A673 (cell line): Measurements from ENCODE around the gene NAA38. TPM values are rescaled to one million over a fixed set of nuclear protein-coding genes. Genes with fewer than 3 reads are reported as not detected.

ENCODE experiments used
- BruUV-seq: library from RNA; stranded (reverse); fragments of 400-500 nt; replicated peaks from 2 replicates; lab custom pipeline; 2021; lab: Mats Ljungman, UMichigan
- CTCF ChIA-PET: fragments of 300-600 bp; sonication (Branson Sonifier 250); formaldehyde crosslinking; loops from one replicate; lab custom pipeline; 2022; ENCODE audit warnings: antibody characterized with exemption; lab: Charles Lee
- POLR2A ChIA-PET: fragments of 300-600 bp; sonication (Branson Sonifier 250); formaldehyde crosslinking; loops from one replicate; lab custom pipeline; 2022; ENCODE audit warnings: antibody characterized with exemption; ENCODE audit not compliant: low non-redundant PET; lab: Charles Lee
- DNase-seq: peaks from one replicate; pipeline ENCODE4 v3.0.0-alpha.2; 2015; ENCODE audit warnings: low spot score
- H3K27ac ChIP-seq: fragments of 200-600 bp; sonication (generic); 2 replicates; pipeline ENCODE4 v1.5.1; 2016; ENCODE audit warnings: mixed run types, low read depth, mild to moderate bottlenecking, mixed read lengths, antibody characterized with exemption, low read length; ENCODE audit not compliant: poor library complexity, severe bottlenecking
- H3K27me3 ChIP-seq: fragments of 200-600 bp; sonication (generic); replicated peaks from 2 replicates; pipeline ENCODE4 v1.6.1; 2017; ENCODE audit warnings: mixed run types, low read depth, mild to moderate bottlenecking, mixed read lengths, antibody characterized with exemption, low read length; ENCODE audit not compliant: insufficient read depth, poor library complexity
- H3K36me3 ChIP-seq: fragments of 200-600 bp; sonication (generic); 2 replicates; pipeline ENCODE4 v1.6.1; 2016; ENCODE audit warnings: mixed run types, mild to moderate bottlenecking, mixed read lengths, antibody characterized with exemption, low read length; ENCODE audit not compliant: insufficient read depth, poor library complexity, severe bottlenecking
- H3K4me1 ChIP-seq: fragments of 200-600 bp; sonication (generic); 2 replicates; pipeline ENCODE4 v1.6.1; 2017; ENCODE audit warnings: mixed run types, mild to moderate bottlenecking, mixed read lengths, antibody characterized with exemption, low read length; ENCODE audit not compliant: insufficient read depth, poor library complexity, severe bottlenecking
- H3K4me3 ChIP-seq: fragments of 200-600 bp; sonication (generic); 2 replicates; pipeline ENCODE4 v1.5.1; 2016; ENCODE audit warnings: low read depth, mixed run types, mild to moderate bottlenecking, mixed read lengths, low read length; ENCODE audit not compliant: poor library complexity, severe bottlenecking
- H3K9me3 ChIP-seq: fragments of 200-600 bp; sonication (generic); 2 replicates; pipeline ENCODE4 v1.6.1; 2016; ENCODE audit warnings: mixed run types, low read depth, mild to moderate bottlenecking, mixed read lengths, antibody characterized with exemption, low read length; ENCODE audit not compliant: poor library complexity, severe bottlenecking
- EZH2 ChIP-seq: fragments of 200-600 bp; sonication (generic); IDR thresholded peaks from 2 replicates; pipeline ENCODE4 v1.6.1; 2017; ENCODE audit warnings: borderline replicate concordance, low read depth, mild to moderate bottlenecking, mixed read lengths, antibody characterized with exemption, low read length; ENCODE audit not compliant: poor library complexity, severe bottlenecking
- intact Hi-C: fragments of 100-400 bp; cut with micrococcal nuclease; formaldehyde crosslinking; loops from one replicate; pipeline ENCODE4 v1.10.0; 2022; ENCODE audit not compliant: unreplicated experiment
- total RNA-seq: library from RNA; stranded (reverse); gene quantifications from 2 replicates; pipeline ENCODE4 v1.2.3, GENCODE V29; 2021
- TF ChIP-seq, protein P1 (sequence below): fragments of 300-800, 200-600 bp; sonication (generic); conservative IDR thresholded peaks from 2 replicates; pipeline ENCODE4 v1.5.1; 2017; ENCODE audit warnings: low read depth, mild to moderate bottlenecking, antibody characterized with exemption, low read length, moderate library complexity, mixed read lengths

Gene NAA38
- total RNA-seq, 1 experiment from 2014 or later: 64.3 TPM

DNA sequence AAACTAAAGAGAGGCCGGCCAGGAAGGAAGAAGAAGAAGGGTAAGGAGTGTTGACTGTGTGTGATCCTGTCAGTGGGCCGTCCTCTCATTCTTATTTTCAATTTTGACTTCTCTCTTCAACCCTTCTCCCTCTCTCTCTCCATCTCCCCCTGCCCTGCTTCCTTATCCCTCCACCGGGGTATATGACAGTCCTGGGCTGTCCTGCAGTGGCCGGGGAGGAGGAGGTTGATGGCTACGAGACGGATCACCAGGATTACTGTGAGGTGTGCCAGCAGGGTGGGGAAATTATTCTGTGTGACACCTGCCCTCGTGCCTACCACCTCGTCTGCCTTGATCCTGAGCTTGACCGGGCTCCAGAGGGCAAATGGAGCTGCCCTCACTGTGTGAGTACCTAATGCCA lies 36.9 kb upstream of the NAA38 start:
- H3K4me1 ChIP-seq: peaks cover 7% of the 10 kb centered on the region
- no peak for DNase-seq
- no peak overlapping the region for H3K4me3 ChIP-seq
- peaks cover 92% of the 10 kb centered on the region for H3K36me3 ChIP-seq
- intact Hi-C loops: no loop called here
- no peaks in the 10 kb centered on the region for H3K27me3 ChIP-seq
- TF ChIP-seq, protein P1, sequence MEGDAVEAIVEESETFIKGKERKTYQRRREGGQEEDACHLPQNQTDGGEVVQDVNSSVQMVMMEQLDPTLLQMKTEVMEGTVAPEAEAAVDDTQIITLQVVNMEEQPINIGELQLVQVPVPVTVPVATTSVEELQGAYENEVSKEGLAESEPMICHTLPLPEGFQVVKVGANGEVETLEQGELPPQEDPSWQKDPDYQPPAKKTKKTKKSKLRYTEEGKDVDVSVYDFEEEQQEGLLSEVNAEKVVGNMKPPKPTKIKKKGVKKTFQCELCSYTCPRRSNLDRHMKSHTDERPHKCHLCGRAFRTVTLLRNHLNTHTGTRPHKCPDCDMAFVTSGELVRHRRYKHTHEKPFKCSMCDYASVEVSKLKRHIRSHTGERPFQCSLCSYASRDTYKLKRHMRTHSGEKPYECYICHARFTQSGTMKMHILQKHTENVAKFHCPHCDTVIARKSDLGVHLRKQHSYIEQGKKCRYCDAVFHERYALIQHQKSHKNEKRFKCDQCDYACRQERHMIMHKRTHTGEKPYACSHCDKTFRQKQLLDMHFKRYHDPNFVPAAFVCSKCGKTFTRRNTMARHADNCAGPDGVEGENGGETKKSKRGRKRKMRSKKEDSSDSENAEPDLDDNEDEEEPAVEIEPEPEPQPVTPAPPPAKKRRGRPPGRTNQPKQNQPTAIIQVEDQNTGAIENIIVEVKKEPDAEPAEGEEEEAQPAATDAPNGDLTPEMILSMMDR: no peak
- TF ChIP-seq EZH2: no peak
- CTCF ChIA-PET: no interaction called here
- no peaks in the 10 kb centered on the region for H3K9me3 ChIP-seq
- POLR2A ChIA-PET: no interaction called here
- no peak overlapping the region for H3K27ac ChIP-seq
- BruUV-seq: TSS peak; percentile 83

DNA sequence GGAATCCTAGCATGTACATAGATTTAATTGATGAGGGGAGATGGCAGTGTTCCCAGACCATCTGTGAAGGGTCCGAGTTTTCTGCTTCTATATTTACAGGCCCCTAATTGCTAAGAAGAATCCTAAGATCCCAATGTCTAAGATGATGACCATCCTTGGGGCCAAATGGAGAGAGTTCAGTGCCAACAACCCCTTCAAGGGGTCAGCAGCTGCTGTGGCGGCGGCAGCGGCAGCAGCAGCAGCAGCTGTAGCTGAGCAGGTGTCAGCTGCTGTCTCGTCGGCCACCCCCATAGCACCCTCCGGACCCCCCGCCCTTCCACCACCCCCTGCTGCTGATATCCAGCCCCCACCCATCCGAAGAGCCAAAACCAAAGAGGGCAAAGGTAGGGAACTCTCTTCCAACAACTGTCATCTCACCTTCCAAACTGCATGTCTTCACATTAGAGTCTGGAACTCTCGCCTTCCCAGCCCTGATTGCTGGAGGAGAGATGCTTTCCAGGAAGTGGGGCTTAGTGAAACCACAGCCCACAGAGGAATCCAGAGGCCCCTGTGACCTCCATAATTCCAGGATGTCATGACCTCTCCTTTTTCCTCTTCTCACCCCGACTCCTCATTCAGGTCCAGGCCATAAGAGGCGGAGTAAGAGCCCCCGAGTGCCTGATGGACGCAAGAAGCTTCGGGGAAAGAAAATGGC lies 36.0 kb upstream of the NAA38 start:
- intact Hi-C loops: no loop called here
- peaks cover 15% of the 10 kb centered on the region for H3K4me1 ChIP-seq
- peaks cover 83% of the 10 kb centered on the region for H3K36me3 ChIP-seq
- no peak overlapping the region for H3K27ac ChIP-seq
- CTCF ChIA-PET: no interaction called here
- no TSS peak for BruUV-seq
- no peaks in the 10 kb centered on the region for H3K9me3 ChIP-seq
- H3K27me3 ChIP-seq: no peaks in the 10 kb centered on the region
- POLR2A ChIA-PET: no interaction called here
- H3K4me3 ChIP-seq: no peak overlapping the region
- DNase-seq: no peak
- TF ChIP-seq, protein P1: no peak
- TF ChIP-seq EZH2: no peak

DNA sequence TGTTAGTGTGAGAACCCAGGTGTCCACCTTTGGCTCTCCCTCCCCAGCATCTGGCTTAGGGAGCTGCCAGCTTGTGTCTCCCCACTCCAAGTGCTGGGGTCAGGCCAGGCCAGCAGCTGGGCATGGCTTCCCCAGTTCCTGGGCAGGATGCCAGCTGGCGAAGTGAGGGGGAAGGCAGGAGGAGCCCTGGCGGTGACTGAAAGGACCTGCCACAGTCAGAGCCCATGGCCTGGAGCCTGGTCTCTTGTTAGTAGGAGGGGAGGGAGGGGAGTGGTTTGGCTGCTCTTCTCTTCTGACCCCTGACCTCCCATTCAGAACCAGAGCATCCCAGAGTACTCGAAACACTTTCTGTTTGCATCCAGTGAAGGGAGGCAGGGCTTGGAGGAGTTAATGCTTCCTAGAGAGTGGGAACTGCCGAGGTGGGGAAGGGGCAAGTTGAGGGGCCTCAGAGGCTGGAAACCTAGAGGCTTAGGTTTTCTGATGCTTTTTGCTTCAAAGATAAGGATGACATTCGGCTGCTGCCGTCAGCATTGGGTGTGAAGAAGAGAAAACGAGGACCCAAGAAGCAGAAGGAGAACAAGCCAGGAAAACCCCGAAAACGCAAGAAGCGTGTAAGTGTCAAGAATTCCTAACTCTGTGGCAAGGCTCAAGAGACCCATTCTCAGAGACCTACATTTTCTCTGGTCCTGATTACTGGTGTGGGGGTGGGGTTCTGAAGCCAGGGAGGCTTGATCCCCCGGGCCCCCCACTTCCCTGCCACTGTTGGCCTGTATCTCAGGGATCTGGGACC lies 32.0 kb upstream of the NAA38 start:
- TF ChIP-seq EZH2: no peak
- TF ChIP-seq, protein P1: peak; percentile 42
- Histone ChIP-seq H3K27me3 (no peaks in the 10 kb centered on the region), H3K27ac (peak overlapping the region; percentile 94), H3K4me1 (peaks cover 22% of the 10 kb centered on the region), H3K36me3 (peaks cover 49% of the 10 kb centered on the region), H3K4me3 (peak overlapping the region; percentile 52), H3K9me3 (no peaks in the 10 kb centered on the region)
- BruUV-seq: no TSS peak
- POLR2A ChIA-PET: no interaction called here
- CTCF ChIA-PET: no interaction called here
- intact Hi-C loops: loop anchor here (5.0 kb wide), 3 partner anchors 43 to 333 kb away; partner anchors contain the start of genes CNTROB, MPDU1 and TRAPPC1
- DNase-seq: peak; percentile 89
